Calu3 (cell line): Measurements from ENCODE around the gene WHRN. TPM values are rescaled to one million over a fixed set of nuclear protein-coding genes. Genes with fewer than 3 reads are reported as not detected.

Experiments
- BruUV-seq: library from RNA; stranded (reverse); fragments of 400-500 nt; replicated peaks from 2 replicates; lab custom pipeline; 2021; lab: Mats Ljungman, UMichigan
- CTCF ChIA-PET: fragments of 300-600 bp; sonication (Branson Sonifier 250); formaldehyde crosslinking; loops from one replicate; lab custom pipeline; 2022; ENCODE audit warnings: antibody characterized with exemption; lab: Charles Lee
- DNase-seq: peaks from one replicate; pipeline ENCODE4 v3.0.0; 2022
- H3K27ac Mint-ChIP-seq: one replicate; pipeline ENCODE4 v1.8.0; 2022; ENCODE audit warnings: mixed read lengths; ENCODE audit not compliant: unreplicated experiment
- H3K27me3 Mint-ChIP-seq: one replicate; pipeline ENCODE4 v1.8.0; 2022; ENCODE audit warnings: mixed read lengths; ENCODE audit not compliant: unreplicated experiment
- H3K36me3 Mint-ChIP-seq: one replicate; pipeline ENCODE4 v1.8.0; 2022; ENCODE audit warnings: mild to moderate bottlenecking, moderate library complexity, mixed read lengths; ENCODE audit not compliant: insufficient read depth, unreplicated experiment
- H3K4me1 Mint-ChIP-seq: one replicate; pipeline ENCODE4 v1.8.0; 2022; ENCODE audit warnings: mild to moderate bottlenecking, low read depth, mixed read lengths; ENCODE audit not compliant: unreplicated experiment
- H3K4me3 Mint-ChIP-seq: one replicate; pipeline ENCODE4 v1.8.0; 2022; ENCODE audit warnings: mild to moderate bottlenecking, low read depth, moderate library complexity, mixed read lengths; ENCODE audit not compliant: unreplicated experiment
- H3K9me3 Mint-ChIP-seq: one replicate; pipeline ENCODE4 v1.8.0; 2022; ENCODE audit warnings: low read depth, mixed read lengths; ENCODE audit not compliant: unreplicated experiment
- CTCF ChIP-seq: fragments of 200-600 bp; IDR thresholded peaks from one replicate; pipeline ENCODE4 v1.8.0; 2022; ENCODE audit warnings: antibody characterized with exemption; ENCODE audit not compliant: unreplicated experiment
- intact Hi-C: fragments of 100-400 bp; cut with micrococcal nuclease; formaldehyde crosslinking; loops from one replicate; pipeline ENCODE4 v1.10.0; 2022; ENCODE audit not compliant: unreplicated experiment
- total RNA-seq: library from RNA; stranded (reverse); gene quantifications from 2 replicates; pipeline ENCODE4 v1.2.3, GENCODE V29; 2022

The WHRN gene
- total RNA-seq, 1 experiment from 2014 or later = 4.9 TPM

- no TSS peak for BruUV-seq
- H3K27ac Mint-ChIP-seq = no peak overlapping the region
- intact Hi-C loops = loop anchor here (5.0 to 10.0 kb wide), 2 partner anchors 52 to 101 kb away; partner anchors contain the start of gene ATP6V1G1
- TF ChIP-seq CTCF = no peak
- H3K36me3 Mint-ChIP-seq = no peaks in the 10 kb centered on the region
- no peak overlapping the region for H3K4me3 Mint-ChIP-seq
- no peaks in the 10 kb centered on the region for H3K9me3 Mint-ChIP-seq
- H3K27me3 Mint-ChIP-seq = no peaks in the 10 kb centered on the region
- CTCF ChIA-PET = interaction anchor here (0.6 to 1.0 kb wide), 3 partner anchors 16 to 167 kb away, joined by 3 to 5 read pairs (median 5); no protein-coding TSS in a partner anchor
- peaks cover 23% of the 10 kb centered on the region for H3K4me1 Mint-ChIP-seq
- DNase-seq = no peak
Measured at GRCh38 chr9:114486205-114486963, 18.9 kb downstream of the WHRN start.

GRCh38 chr9:114484854-114485443 is 20.3 kb downstream of the WHRN start:
- no peak overlapping the region for H3K4me3 Mint-ChIP-seq
- intact Hi-C loops = loop anchor here (5.0 to 10.0 kb wide), 2 partner anchors 50 to 102 kb away; partner anchors contain the start of gene ATP6V1G1

GRCh38 chr9:114484215-114484853 is 20.9 kb downstream of the WHRN start:
- no peaks in the 10 kb centered on the region for H3K9me3 Mint-ChIP-seq
- peaks cover 23% of the 10 kb centered on the region for H3K4me1 Mint-ChIP-seq
- H3K27me3 Mint-ChIP-seq = no peaks in the 10 kb centered on the region
- TF ChIP-seq CTCF = no peak
- no peaks in the 10 kb centered on the region for H3K36me3 Mint-ChIP-seq
- no peak for DNase-seq
- H3K4me3 Mint-ChIP-seq = no peak overlapping the region
- CTCF ChIA-PET = interaction anchor here (0.6 to 1.4 kb wide), 2 partner anchors 9 to 56 kb away, joined by 3 to 5 read pairs; no protein-coding TSS in a partner anchor
- intact Hi-C loops = loop anchor here (10.0 kb wide), 1 partner anchor 50 kb away; no protein-coding TSS in a partner anchor
- no peak overlapping the region for H3K27ac Mint-ChIP-seq
- BruUV-seq = no TSS peak

More at GRCh38 chr9:114484854-114485443, 20.3 kb downstream of the WHRN start:
- Mint-ChIP-seq H3K9me3 (no peaks in the 10 kb centered on the region), H3K27ac (no peak overlapping the region), H3K4me1 (peaks cover 23% of the 10 kb centered on the region), H3K27me3 (no peaks in the 10 kb centered on the region), H3K36me3 (no peaks in the 10 kb centered on the region)
- no TSS peak for BruUV-seq
- peak; percentile 8 for DNase-seq
- CTCF ChIA-PET = interaction anchor here (0.6 to 1.4 kb wide), 3 partner anchors 9 to 168 kb away, joined by 3 to 5 read pairs (median 4); no protein-coding TSS in a partner anchor
- TF ChIP-seq CTCF = no peak

- intact Hi-C loops = loop anchor here (10.0 kb wide), 1 partner anchor 49 kb away; no protein-coding TSS in a partner anchor
- H3K4me1 Mint-ChIP-seq = peaks cover 23% of the 10 kb centered on the region
- CTCF ChIA-PET = no interaction called here
- H3K36me3 Mint-ChIP-seq = no peaks in the 10 kb centered on the region
- H3K27me3 Mint-ChIP-seq = no peaks in the 10 kb centered on the region
- no TSS peak for BruUV-seq
- TF ChIP-seq CTCF = no peak
- H3K9me3 Mint-ChIP-seq = no peaks in the 10 kb centered on the region
- no peak for DNase-seq
- no peak overlapping the region for H3K27ac Mint-ChIP-seq
- no peak overlapping the region for H3K4me3 Mint-ChIP-seq
Measured at GRCh38 chr9:114483499-114483898, 21.8 kb downstream of the WHRN start.
